ENCODE data around the gene CDKAL1.

The CDKAL1 gene

DNA sequence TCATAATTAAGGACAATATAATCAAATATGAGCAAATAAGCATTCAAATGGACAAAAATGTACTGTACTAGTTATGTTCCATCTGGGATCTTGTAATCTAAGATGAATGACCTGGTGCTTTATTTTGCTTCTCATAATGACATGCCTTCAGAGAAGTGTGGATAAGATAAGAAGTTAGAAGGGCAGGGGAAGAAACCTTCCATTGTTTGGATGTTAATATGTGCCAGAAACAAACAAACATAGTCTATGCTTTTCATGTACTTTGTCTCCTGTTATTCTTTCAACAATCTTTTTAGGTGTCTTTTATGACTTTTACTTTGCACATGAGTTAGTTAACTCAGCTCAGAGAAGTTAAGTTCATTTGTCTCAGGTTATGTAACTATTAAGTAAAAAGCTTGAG, 547.8 kb downstream of the CDKAL1 start:
- Histone ChIP-seq H2AFZ (ENCODE audit: low read length) (no peak overlapping the region), H3K79me2 (ENCODE audit: insufficient read depth, low read length) (no peaks in the 10 kb centered on the region), H3K36me3 (ENCODE audit: insufficient read depth, low read length) (peaks cover 27% of the 10 kb centered on the region; the same call in 1 of the 2 replicates), H3K4me3 (ENCODE audit: low read length, poor library complexity, severe bottlenecking) (no peak overlapping the region), H3F3A (ENCODE audit: low read depth) (no peaks in the 10 kb centered on the region), H3K9me2 (replicated peaks; ENCODE audit: low read depth, low read length) (no peaks in the 10 kb centered on the region), H3K27me3 (ENCODE audit: insufficient read depth, low read length, poor library complexity, severe bottlenecking) (no peaks in the 10 kb centered on the region), H4K20me1 (ENCODE audit: insufficient read depth, low read length, poor library complexity, severe bottlenecking) (no peaks in the 10 kb centered on the region), H3K4me2 (ENCODE audit: low read depth, low read length, poor library complexity, severe bottlenecking) (no peak overlapping the region), H3K9me3 (ENCODE audit: insufficient read depth, low read depth, low read length) (peaks cover 7% of the 10 kb centered on the region; the same call in 1 of the 2 replicates), H3K4me1 (ENCODE audit: insufficient read depth, low read length, poor library complexity, severe bottlenecking) (no peaks in the 10 kb centered on the region), H3K9ac (ENCODE audit: low read depth, low read length, poor library complexity, severe bottlenecking) (no peak overlapping the region)
- TF ChIP-seq EZH2phosphoT487 (IDR thresholded peaks at IDR 0.05; ENCODE audit: borderline replicate concordance) = no peak
- TF ChIP-seq, protein P1, sequence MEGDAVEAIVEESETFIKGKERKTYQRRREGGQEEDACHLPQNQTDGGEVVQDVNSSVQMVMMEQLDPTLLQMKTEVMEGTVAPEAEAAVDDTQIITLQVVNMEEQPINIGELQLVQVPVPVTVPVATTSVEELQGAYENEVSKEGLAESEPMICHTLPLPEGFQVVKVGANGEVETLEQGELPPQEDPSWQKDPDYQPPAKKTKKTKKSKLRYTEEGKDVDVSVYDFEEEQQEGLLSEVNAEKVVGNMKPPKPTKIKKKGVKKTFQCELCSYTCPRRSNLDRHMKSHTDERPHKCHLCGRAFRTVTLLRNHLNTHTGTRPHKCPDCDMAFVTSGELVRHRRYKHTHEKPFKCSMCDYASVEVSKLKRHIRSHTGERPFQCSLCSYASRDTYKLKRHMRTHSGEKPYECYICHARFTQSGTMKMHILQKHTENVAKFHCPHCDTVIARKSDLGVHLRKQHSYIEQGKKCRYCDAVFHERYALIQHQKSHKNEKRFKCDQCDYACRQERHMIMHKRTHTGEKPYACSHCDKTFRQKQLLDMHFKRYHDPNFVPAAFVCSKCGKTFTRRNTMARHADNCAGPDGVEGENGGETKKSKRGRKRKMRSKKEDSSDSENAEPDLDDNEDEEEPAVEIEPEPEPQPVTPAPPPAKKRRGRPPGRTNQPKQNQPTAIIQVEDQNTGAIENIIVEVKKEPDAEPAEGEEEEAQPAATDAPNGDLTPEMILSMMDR (conservative IDR thresholded peaks at IDR 0.05; ENCODE audit: low read length) = no peak

DNA sequence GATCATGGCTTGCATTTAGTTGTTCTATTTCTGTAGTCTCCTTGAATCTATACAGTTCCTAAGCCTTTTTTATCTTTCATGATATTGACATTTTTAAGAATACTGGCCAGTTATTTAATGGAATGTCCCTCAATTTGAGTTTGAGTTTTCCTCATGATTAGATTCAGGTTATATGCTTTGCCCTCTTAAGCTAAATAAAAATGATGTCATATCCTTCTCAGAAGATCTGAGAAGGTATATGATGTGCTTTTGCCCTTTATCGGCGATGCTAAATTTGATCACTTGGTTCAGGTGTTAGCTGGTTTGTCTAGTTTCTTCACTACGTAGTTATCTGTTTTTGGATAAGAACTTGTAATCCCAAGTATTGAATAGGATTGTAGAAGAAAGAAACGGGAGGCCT, 549.5 kb downstream of the CDKAL1 start:
- H3K36me3 ChIP-seq (ENCODE audit: insufficient read depth, low read length) = peaks cover 20% of the 10 kb centered on the region; the same call in 1 of the 2 replicates
- H4K20me1 ChIP-seq (ENCODE audit: insufficient read depth, low read length, poor library complexity, severe bottlenecking) = no peaks in the 10 kb centered on the region
- no peaks in the 10 kb centered on the region for H3K9me2 ChIP-seq (replicated peaks; ENCODE audit: low read depth, low read length)
- no peaks in the 10 kb centered on the region for H3K79me2 ChIP-seq (ENCODE audit: insufficient read depth, low read length)
- H3K27me3 ChIP-seq (ENCODE audit: insufficient read depth, low read length, poor library complexity, severe bottlenecking) = no peaks in the 10 kb centered on the region
- H3F3A ChIP-seq (ENCODE audit: low read depth) = no peaks in the 10 kb centered on the region
- no peak for TF ChIP-seq EZH2phosphoT487 (IDR thresholded peaks at IDR 0.05; ENCODE audit: borderline replicate concordance)
- TF ChIP-seq, protein P1 (conservative IDR thresholded peaks at IDR 0.05; ENCODE audit: low read length) = no peak
- no peaks in the 10 kb centered on the region for H3K4me1 ChIP-seq (ENCODE audit: insufficient read depth, low read length, poor library complexity, severe bottlenecking)
- no peak overlapping the region for H2AFZ ChIP-seq (ENCODE audit: low read length)
- H3K4me3 ChIP-seq (ENCODE audit: low read length, poor library complexity, severe bottlenecking) = no peak overlapping the region
- no peak overlapping the region for H3K4me2 ChIP-seq (ENCODE audit: low read depth, low read length, poor library complexity, severe bottlenecking)
- H3K9ac ChIP-seq (ENCODE audit: low read depth, low read length, poor library complexity, severe bottlenecking) = no peak overlapping the region
- H3K9me3 ChIP-seq (ENCODE audit: insufficient read depth, low read depth, low read length) = no peaks in the 10 kb centered on the region

DNA sequence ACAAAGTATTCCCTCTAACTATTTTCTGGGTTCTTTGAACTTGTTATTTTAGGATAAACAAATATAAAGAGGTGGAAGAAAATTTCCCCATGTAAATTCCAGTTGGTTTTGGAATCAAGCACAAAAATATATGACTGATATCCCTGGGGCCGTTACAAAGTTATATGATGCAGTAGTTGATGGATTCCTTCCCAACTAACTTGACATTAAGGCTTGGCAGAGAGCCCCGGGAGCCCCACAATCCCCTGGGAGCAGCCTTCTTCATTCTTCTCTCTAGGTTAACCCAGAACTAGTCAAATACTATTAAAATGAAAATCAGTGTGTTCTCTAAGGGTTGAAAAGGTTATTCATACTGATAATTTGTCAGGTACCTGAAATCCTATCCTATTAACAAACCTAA, 550.4 kb downstream of the CDKAL1 start:
- no peaks in the 10 kb centered on the region for H3K9me3 ChIP-seq (ENCODE audit: insufficient read depth, low read depth, low read length)
- no peaks in the 10 kb centered on the region for H3K79me2 ChIP-seq (ENCODE audit: insufficient read depth, low read length)
- H3K4me1 ChIP-seq (ENCODE audit: insufficient read depth, low read length, poor library complexity, severe bottlenecking) = no peaks in the 10 kb centered on the region
- no peak overlapping the region for H3K4me3 ChIP-seq (ENCODE audit: low read length, poor library complexity, severe bottlenecking)
- H3K9me2 ChIP-seq (replicated peaks; ENCODE audit: low read depth, low read length) = no peaks in the 10 kb centered on the region
- peaks cover 20% of the 10 kb centered on the region; the same call in 1 of the 2 replicates for H3K36me3 ChIP-seq (ENCODE audit: insufficient read depth, low read length)
- no peaks in the 10 kb centered on the region for H4K20me1 ChIP-seq (ENCODE audit: insufficient read depth, low read length, poor library complexity, severe bottlenecking)
- no peak overlapping the region for H3K9ac ChIP-seq (ENCODE audit: low read depth, low read length, poor library complexity, severe bottlenecking)
- no peak overlapping the region for H3K4me2 ChIP-seq (ENCODE audit: low read depth, low read length, poor library complexity, severe bottlenecking)
- H2AFZ ChIP-seq (ENCODE audit: low read length) = no peak overlapping the region
- no peak for TF ChIP-seq EZH2phosphoT487 (IDR thresholded peaks at IDR 0.05; ENCODE audit: borderline replicate concordance)
- TF ChIP-seq, protein P1 (conservative IDR thresholded peaks at IDR 0.05; ENCODE audit: low read length) = no peak
- no peaks in the 10 kb centered on the region for H3K27me3 ChIP-seq (ENCODE audit: insufficient read depth, low read length, poor library complexity, severe bottlenecking)
- no peaks in the 10 kb centered on the region for H3F3A ChIP-seq (ENCODE audit: low read depth)
